ENCODE measurements around the gene C18orf63.

GRCh38 chr18:74286856-74287255, 28.8 kb upstream of the C18orf63 start:
- TF ChIP-seq CTCF (IDR thresholded peaks at IDR 0.05) (no peak), POLR2A (IDR thresholded peaks at IDR 0.05) (no peak)
